Measurements from ENCODE around the gene TTBK2. TPM values are rescaled to one million over a fixed set of nuclear protein-coding genes. Genes with fewer than 3 reads are reported as not detected.
A peak's percentile ranks its signal among the peaks of the same experiment; 100 is the strongest.

Gene TTBK2
- total RNA-seq, 1 donor from 2014 or later = 16.1 TPM

- Mint-ChIP-seq H3K4me1 (ENCODE audit: unreplicated experiment) (peaks cover 4% of the 10 kb centered on the region), H3K9me3 (no peaks in the 10 kb centered on the region), H3K27me3 (no peaks in the 10 kb centered on the region), H3K4me3 (no peak overlapping the region), H3K27ac (no peak overlapping the region), H3K36me3 (peaks cover 18% of the 10 kb centered on the region)
- no peak for TF ChIP-seq CTCF (conservative IDR thresholded peaks at IDR 0.05)
- no peak for DNase-seq (ENCODE audit: extremely low spot score, unreplicated experiment)
Observed at GRCh38 chr15:42730536-42730935, 190.0 kb downstream of the TTBK2 start.

GRCh38 chr15:42730135-42730534 lies 190.4 kb downstream of the TTBK2 start:
- DNase-seq (ENCODE audit: extremely low spot score, unreplicated experiment) = peak; percentile 37
- peaks cover 18% of the 10 kb centered on the region for H3K36me3 Mint-ChIP-seq
- H3K27ac Mint-ChIP-seq = no peak overlapping the region

GRCh38 chr15:42729409-42729808 lies 191.2 kb downstream of the TTBK2 start:
- H3K36me3 Mint-ChIP-seq = peaks cover 24% of the 10 kb centered on the region
- no peaks in the 10 kb centered on the region for H3K27me3 Mint-ChIP-seq
- peak; percentile 54 for DNase-seq (ENCODE audit: extremely low spot score, unreplicated experiment)
- H3K4me3 Mint-ChIP-seq = no peak overlapping the region
- H3K27ac Mint-ChIP-seq = no peak overlapping the region
- H3K4me1 Mint-ChIP-seq (ENCODE audit: unreplicated experiment) = peaks cover 4% of the 10 kb centered on the region
- TF ChIP-seq CTCF (conservative IDR thresholded peaks at IDR 0.05) = no peak
- H3K9me3 Mint-ChIP-seq = no peaks in the 10 kb centered on the region

More at GRCh38 chr15:42730135-42730534, 190.4 kb downstream of the TTBK2 start:
- TF ChIP-seq CTCF (conservative IDR thresholded peaks at IDR 0.05) = no peak
- Mint-ChIP-seq H3K27me3 (no peaks in the 10 kb centered on the region), H3K9me3 (no peaks in the 10 kb centered on the region), H3K4me3 (no peak overlapping the region), H3K4me1 (ENCODE audit: unreplicated experiment) (peaks cover 4% of the 10 kb centered on the region)

GRCh38 chr15:42728972-42729371 lies 191.6 kb downstream of the TTBK2 start:
- Mint-ChIP-seq H3K4me1 (ENCODE audit: unreplicated experiment) (no peaks in the 10 kb centered on the region), H3K27ac (no peak overlapping the region), H3K9me3 (no peaks in the 10 kb centered on the region), H3K36me3 (peaks cover 20% of the 10 kb centered on the region), H3K4me3 (no peak overlapping the region), H3K27me3 (no peaks in the 10 kb centered on the region)
- no peak for TF ChIP-seq CTCF (conservative IDR thresholded peaks at IDR 0.05)
- peak; percentile 52 for DNase-seq (ENCODE audit: extremely low spot score, unreplicated experiment)

- Mint-ChIP-seq H3K4me1 (ENCODE audit: unreplicated experiment) (no peaks in the 10 kb centered on the region), H3K9me3 (no peaks in the 10 kb centered on the region), H3K36me3 (peaks cover 20% of the 10 kb centered on the region), H3K4me3 (no peak overlapping the region), H3K27ac (no peak overlapping the region), H3K27me3 (no peaks in the 10 kb centered on the region)
- peak; percentile 50 for DNase-seq (ENCODE audit: extremely low spot score, unreplicated experiment)
- no peak for TF ChIP-seq CTCF (conservative IDR thresholded peaks at IDR 0.05)
Observed at GRCh38 chr15:42728560-42728959, 192.0 kb downstream of the TTBK2 start.
